PC-9 (cell line): ENCODE data around the gene TECTB.

Source experiments
- EZH2 ChIP-seq: fragments of 200-600 bp; sonication (generic); IDR thresholded peaks from 2 replicates; pipeline ENCODE4 v1.8.0; 2017; ENCODE audit warnings: antibody characterized with exemption, low read depth
- TF ChIP-seq, protein P1 (sequence below): fragments of 200-600 bp; sonication (generic); conservative IDR thresholded peaks from 2 replicates; pipeline ENCODE4 v1.6.1; 2017; ENCODE audit warnings: mixed run types, antibody characterized with exemption, mild to moderate bottlenecking, moderate library complexity

DNA sequence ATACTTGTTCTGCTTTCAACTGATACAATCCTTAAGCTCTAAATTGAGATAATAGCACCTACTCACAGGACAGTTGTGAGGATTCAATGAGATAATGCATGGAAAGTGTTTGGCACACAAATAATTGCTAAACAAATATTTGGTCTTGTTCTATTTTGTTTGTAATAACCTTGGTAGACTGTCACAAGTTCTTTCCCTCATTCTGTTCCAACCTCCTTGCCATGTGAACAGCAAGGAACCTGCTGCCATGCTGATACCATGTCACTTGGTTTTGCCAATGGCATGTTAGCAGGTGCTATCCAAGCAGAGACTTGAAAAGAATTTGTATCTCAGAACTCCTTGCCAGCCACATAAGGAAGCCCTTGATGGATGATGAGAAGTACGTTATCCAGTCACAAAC, 24.8 kb upstream of the TECTB start:
- TF ChIP-seq, protein P1, sequence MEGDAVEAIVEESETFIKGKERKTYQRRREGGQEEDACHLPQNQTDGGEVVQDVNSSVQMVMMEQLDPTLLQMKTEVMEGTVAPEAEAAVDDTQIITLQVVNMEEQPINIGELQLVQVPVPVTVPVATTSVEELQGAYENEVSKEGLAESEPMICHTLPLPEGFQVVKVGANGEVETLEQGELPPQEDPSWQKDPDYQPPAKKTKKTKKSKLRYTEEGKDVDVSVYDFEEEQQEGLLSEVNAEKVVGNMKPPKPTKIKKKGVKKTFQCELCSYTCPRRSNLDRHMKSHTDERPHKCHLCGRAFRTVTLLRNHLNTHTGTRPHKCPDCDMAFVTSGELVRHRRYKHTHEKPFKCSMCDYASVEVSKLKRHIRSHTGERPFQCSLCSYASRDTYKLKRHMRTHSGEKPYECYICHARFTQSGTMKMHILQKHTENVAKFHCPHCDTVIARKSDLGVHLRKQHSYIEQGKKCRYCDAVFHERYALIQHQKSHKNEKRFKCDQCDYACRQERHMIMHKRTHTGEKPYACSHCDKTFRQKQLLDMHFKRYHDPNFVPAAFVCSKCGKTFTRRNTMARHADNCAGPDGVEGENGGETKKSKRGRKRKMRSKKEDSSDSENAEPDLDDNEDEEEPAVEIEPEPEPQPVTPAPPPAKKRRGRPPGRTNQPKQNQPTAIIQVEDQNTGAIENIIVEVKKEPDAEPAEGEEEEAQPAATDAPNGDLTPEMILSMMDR = no peak
- no peak for TF ChIP-seq EZH2
